Caki2 (cell line): ENCODE results near the gene OSBPL10. TPM values are rescaled to one million over a fixed set of nuclear protein-coding genes. Genes with fewer than 3 reads are reported as not detected.

ENCODE experiments used
- DNase-seq: peaks from one replicate; pipeline ENCODE4 v3.0.0-alpha.2; 2015; ENCODE audit warnings: low read depth
- in situ Hi-C: cut with HindIII; loops from 2 replicates; pipeline ENCODE4 v1.10.0; 2016; ENCODE audit warnings: low sequenced_read_pairs, low pct_unique_long_range_greater_than_20kb, mixed read lengths
- total RNA-seq: library from RNA; depleted of rRNA; stranded (reverse); fragments of >200 nt; shearing (Covaris generic); gene quantifications from 2 replicates; pipeline ENCODE4 v1.2.3, GENCODE V29; 2014; ENCODE audit warnings: low replicate concordance

OSBPL10 gene
- total RNA-seq, 1 experiment from 2014 or later, result 74.7 TPM

- no peak for DNase-seq
- in situ Hi-C loops, result no loop called here
These were observed 13.5 kb downstream of the OSBPL10 start for GRCh38 chr3:31967592-31967991.

GRCh38 chr3:31966978-31967591 is 14.0 kb downstream of the OSBPL10 start:
- no peak for DNase-seq
- in situ Hi-C loops, result no loop called here

- no peak for DNase-seq
- in situ Hi-C loops, result no loop called here
These were observed 18.3 kb downstream of the OSBPL10 start for GRCh38 chr3:31962801-31963205.

- in situ Hi-C loops, result no loop called here
- DNase-seq, result no peak
These were observed 20.1 kb downstream of the OSBPL10 start for GRCh38 chr3:31960793-31961431.

GRCh38 chr3:31959951-31960792 is 20.9 kb downstream of the OSBPL10 start:
- in situ Hi-C loops, result no loop called here
- DNase-seq, result no peak

GRCh38 chr3:31959251-31959650 is 21.8 kb downstream of the OSBPL10 start:
- in situ Hi-C loops, result no loop called here

GRCh38 chr3:31958701-31959152 is 22.3 kb downstream of the OSBPL10 start:
- DNase-seq, result no peak
- in situ Hi-C loops, result no loop called here

More at GRCh38 chr3:31959251-31959650, 21.8 kb downstream of the OSBPL10 start:
- DNase-seq, result no peak

- DNase-seq, result no peak
- in situ Hi-C loops, result no loop called here
These were observed 24.0 kb downstream of the OSBPL10 start for GRCh38 chr3:31957106-31957505.

GRCh38 chr3:31955581-31955980 is 25.5 kb downstream of the OSBPL10 start:
- in situ Hi-C loops, result no loop called here
- no peak for DNase-seq

- no peak for DNase-seq
- in situ Hi-C loops, result no loop called here
These were observed 27.4 kb downstream of the OSBPL10 start for GRCh38 chr3:31953636-31954035.

GRCh38 chr3:31953091-31953490 is 28.0 kb downstream of the OSBPL10 start:
- in situ Hi-C loops, result no loop called here
- DNase-seq, result no peak

- in situ Hi-C loops, result no loop called here
- no peak for DNase-seq
These were observed 28.9 kb downstream of the OSBPL10 start for GRCh38 chr3:31952205-31952604.

GRCh38 chr3:31948280-31948679 is 32.8 kb downstream of the OSBPL10 start:
- no peak for DNase-seq
- in situ Hi-C loops, result no loop called here

GRCh38 chr3:31947671-31948091 is 33.4 kb downstream of the OSBPL10 start:
- no peak for DNase-seq
- in situ Hi-C loops, result no loop called here

GRCh38 chr3:31947162-31947561 is 33.9 kb downstream of the OSBPL10 start:
- in situ Hi-C loops, result no loop called here
- no peak for DNase-seq

GRCh38 chr3:31946484-31947081 is 34.5 kb downstream of the OSBPL10 start:
- no peak for DNase-seq
- in situ Hi-C loops, result no loop called here

GRCh38 chr3:31945738-31946052 is 35.4 kb downstream of the OSBPL10 start:
- no peak for DNase-seq
- in situ Hi-C loops, result no loop called here

GRCh38 chr3:31943041-31943440 is 38.0 kb downstream of the OSBPL10 start:
- in situ Hi-C loops, result no loop called here
- DNase-seq, result no peak

- in situ Hi-C loops, result no loop called here
These were observed 38.6 kb downstream of the OSBPL10 start for GRCh38 chr3:31942446-31942845.

More at GRCh38 chr3:31942446-31942845, 38.6 kb downstream of the OSBPL10 start:
- DNase-seq, result no peak
